ENCODE data around the gene RPL10A. TPM values are rescaled to one million over a fixed set of nuclear protein-coding genes. Genes with fewer than 3 reads are reported as not detected.

Gene RPL10A
- total RNA-seq, 4 donors from 2014 or later: 323 to 991 (median 649) TPM

DNA sequence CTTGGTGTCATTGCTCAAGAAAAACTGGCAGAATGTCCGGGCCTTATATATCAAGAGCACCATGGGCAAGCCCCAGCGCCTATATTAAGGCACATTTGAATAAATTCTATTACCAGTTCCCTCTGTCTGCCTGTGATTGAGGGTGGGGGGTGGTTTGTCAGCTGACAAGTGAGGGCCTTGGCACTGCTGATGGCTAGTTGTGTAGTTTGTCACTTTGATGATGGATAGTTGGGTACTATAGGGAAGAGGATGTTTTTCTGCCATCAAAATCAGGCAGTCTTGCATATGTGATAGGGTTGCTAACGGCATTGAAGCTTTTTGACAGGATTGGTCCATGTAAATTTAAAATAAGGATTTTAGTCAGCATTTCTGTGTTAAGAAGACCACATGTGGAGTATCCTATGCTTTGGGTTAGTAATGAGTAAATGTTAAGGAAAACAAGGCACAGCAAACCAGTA lies 2.5 kb downstream of the RPL10A start:
- H3K36me3 ChIP-seq: peaks cover 0 to 5% (median 0%) of the 10 kb centered on the region in 4 donors
- peak overlapping the region; percentile 43 to 95 (median 92) for H3K27ac ChIP-seq
- in situ Hi-C loops (cut with MboI; ENCODE audit: low pct_ligation_motif_present in 1 of 4, low pct_unique_long_range_greater_than_20kb in 1 of 4, low sequenced_read_pairs in 3 of 4) (no loop called here), intact Hi-C loops (cut with DNase I; ENCODE audit: low total_unique reads) (no loop called here)
- no peak for DNase-seq
- TF ChIP-seq POLR2A (IDR thresholded peaks at IDR 0.05) (no peak), EP300 (IDR thresholded peaks at IDR 0.05; ENCODE audit: low read depth) (no peak), POLR2AphosphoS5 (IDR thresholded peaks at IDR 0.05) (no peak)
- no peaks in the 10 kb centered on the region for H3K9me3 ChIP-seq
- no peak overlapping the region for H3K4me3 ChIP-seq
- no peaks in the 10 kb centered on the region for H3K27me3 ChIP-seq
- peaks cover 11 to 39% (median 25%) of the 10 kb centered on the region in 4 donors for H3K4me1 ChIP-seq
- WGBS, 2 donors (ENCODE audit: low coverage in 1 of 2): 41 to 60% methylated on average over 1 to 3 of the region's 3 CpGs

DNA sequence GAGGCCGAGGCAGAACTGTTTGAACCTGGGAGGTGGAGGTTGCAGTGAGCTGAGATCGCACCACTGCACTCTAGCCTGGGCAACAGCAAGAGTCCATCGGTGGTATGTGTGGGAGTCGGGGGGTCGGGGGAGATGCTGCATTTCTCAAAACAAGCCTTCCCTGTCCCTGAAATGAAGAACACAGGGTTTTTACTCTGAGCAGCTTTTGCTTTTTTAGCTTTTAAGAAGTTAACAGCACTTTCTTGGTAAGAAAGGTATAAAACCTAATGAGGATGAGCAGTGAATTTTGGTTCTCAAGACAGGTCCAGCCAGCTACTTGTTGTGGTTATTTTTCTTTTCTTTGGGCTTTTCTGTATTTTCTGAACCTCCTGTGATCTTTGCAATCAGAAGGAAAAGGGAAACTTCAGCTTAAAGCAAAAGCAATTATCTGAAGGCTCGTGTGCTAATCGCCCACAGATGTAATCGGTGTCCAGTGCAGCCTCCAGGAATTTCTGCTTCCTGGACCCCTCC lies 3.7 kb downstream of the RPL10A start:
- Histone ChIP-seq H3K27ac (peak overlapping the region; percentile 43 to 95 (median 92)), H3K27me3 (no peaks in the 10 kb centered on the region), H3K9me3 (no peaks in the 10 kb centered on the region), H3K36me3 (peaks cover 0 to 5% (median 0%) of the 10 kb centered on the region in 4 donors), H3K4me1 (peaks cover 11 to 39% (median 25%) of the 10 kb centered on the region in 4 donors), H3K4me3 (no peak overlapping the region)
- intact Hi-C loops (cut with DNase I; ENCODE audit: low total_unique reads) (no loop called here), in situ Hi-C loops (cut with MboI; ENCODE audit: low pct_ligation_motif_present in 1 of 4, low pct_unique_long_range_greater_than_20kb in 1 of 4, low sequenced_read_pairs in 3 of 4) (no loop called here)
- no peak for DNase-seq
- WGBS, 2 donors (ENCODE audit: low coverage in 1 of 2): 38 to 54% methylated on average over 3 to 8 of the region's 8 CpGs
- TF ChIP-seq POLR2AphosphoS5 (IDR thresholded peaks at IDR 0.05) (no peak), EP300 (IDR thresholded peaks at IDR 0.05; ENCODE audit: low read depth) (no peak), POLR2A (IDR thresholded peaks at IDR 0.05) (no peak)
- TF ChIP-seq, protein P1, sequence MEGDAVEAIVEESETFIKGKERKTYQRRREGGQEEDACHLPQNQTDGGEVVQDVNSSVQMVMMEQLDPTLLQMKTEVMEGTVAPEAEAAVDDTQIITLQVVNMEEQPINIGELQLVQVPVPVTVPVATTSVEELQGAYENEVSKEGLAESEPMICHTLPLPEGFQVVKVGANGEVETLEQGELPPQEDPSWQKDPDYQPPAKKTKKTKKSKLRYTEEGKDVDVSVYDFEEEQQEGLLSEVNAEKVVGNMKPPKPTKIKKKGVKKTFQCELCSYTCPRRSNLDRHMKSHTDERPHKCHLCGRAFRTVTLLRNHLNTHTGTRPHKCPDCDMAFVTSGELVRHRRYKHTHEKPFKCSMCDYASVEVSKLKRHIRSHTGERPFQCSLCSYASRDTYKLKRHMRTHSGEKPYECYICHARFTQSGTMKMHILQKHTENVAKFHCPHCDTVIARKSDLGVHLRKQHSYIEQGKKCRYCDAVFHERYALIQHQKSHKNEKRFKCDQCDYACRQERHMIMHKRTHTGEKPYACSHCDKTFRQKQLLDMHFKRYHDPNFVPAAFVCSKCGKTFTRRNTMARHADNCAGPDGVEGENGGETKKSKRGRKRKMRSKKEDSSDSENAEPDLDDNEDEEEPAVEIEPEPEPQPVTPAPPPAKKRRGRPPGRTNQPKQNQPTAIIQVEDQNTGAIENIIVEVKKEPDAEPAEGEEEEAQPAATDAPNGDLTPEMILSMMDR (IDR thresholded peaks at IDR 0.05): no peak

DNA sequence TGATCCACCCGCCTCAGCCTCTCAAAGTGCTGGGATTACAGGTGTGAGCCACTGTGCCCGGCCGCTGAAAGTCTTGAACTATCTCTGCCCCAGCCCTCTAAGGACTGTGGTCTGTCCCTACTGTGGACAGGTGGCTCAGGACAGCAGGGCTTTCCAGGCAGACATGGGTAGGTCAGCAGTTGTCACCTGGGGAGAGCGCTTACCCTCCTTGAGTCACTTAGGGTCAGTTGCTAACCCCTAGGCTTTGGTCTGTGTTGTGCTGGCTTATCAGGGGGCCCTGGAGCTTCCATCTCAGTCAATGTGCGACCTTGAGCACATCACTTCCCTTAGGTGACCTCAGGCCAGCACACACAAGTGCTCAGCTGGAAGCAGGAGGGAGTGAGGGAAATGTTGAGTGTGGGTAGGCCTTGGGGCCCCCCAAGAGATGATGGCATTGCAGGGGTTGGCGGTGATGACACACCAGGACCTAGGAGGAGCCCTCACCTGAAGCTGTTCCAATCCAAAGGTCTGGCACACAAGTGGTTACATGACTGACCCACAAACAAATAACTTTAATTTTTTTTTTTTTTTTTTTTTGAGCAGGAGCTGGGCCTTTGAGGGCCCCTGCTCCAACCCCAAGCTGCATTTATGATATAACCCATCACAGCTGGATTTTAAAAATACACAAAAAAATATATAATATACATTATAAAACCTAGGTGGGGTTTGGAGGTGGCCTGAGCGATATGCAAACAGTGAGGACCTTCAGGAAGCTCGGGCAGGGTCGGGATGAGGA lies 5.1 kb downstream of the RPL10A start:
- no peaks in the 10 kb centered on the region for H3K27me3 ChIP-seq
- H3K36me3 ChIP-seq: peaks cover 0 to 10% (median 0%) of the 10 kb centered on the region in 4 donors
- WGBS, 2 donors (ENCODE audit: low coverage in 1 of 2): 62 to 82% methylated on average over 3 to 9 of the region's 9 CpGs
- in situ Hi-C loops (cut with MboI; ENCODE audit: low pct_ligation_motif_present in 1 of 4, low pct_unique_long_range_greater_than_20kb in 1 of 4, low sequenced_read_pairs in 3 of 4): no loop called here
- no peak overlapping the region for H3K4me3 ChIP-seq
- peak overlapping the region in 2 of 4 donors; percentile 90 to 93 for H3K27ac ChIP-seq
- peaks cover 11 to 33% (median 25%) of the 10 kb centered on the region in 4 donors for H3K4me1 ChIP-seq
- H3K9me3 ChIP-seq: no peaks in the 10 kb centered on the region
- TF ChIP-seq EP300 (IDR thresholded peaks at IDR 0.05; ENCODE audit: low read depth) (no peak), POLR2A (IDR thresholded peaks at IDR 0.05) (no peak), POLR2AphosphoS5 (IDR thresholded peaks at IDR 0.05) (no peak)
- TF ChIP-seq, protein P1 (IDR thresholded peaks at IDR 0.05): no peak
- DNase-seq: no peak
- intact Hi-C loops (cut with DNase I; ENCODE audit: low total_unique reads): no loop called here

DNA sequence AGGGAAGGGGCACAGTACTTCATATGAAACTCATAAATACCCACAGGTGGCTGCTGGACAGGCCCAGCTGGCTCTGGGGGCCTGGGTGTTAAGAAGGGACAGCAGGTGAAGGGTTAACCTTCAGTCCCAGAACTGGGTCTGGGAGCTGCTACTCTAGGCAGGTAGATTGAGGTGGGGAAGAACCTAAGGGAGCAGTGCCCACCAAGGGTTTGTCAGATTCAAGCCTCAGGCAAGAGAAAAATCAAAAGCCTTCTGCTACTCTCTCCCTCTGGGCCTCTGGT lies 5.6 kb downstream of the RPL10A start:
- intact Hi-C loops (cut with DNase I; ENCODE audit: low total_unique reads) (no loop called here), in situ Hi-C loops (cut with MboI; ENCODE audit: low pct_ligation_motif_present in 1 of 4, low pct_unique_long_range_greater_than_20kb in 1 of 4, low sequenced_read_pairs in 3 of 4) (no loop called here)
- Histone ChIP-seq H3K27ac (peak overlapping the region in 1 of 4 donors; percentile 41), H3K36me3 (peaks cover 0 to 10% (median 0%) of the 10 kb centered on the region in 4 donors), H3K4me3 (no peak overlapping the region), H3K9me3 (no peaks in the 10 kb centered on the region), H3K4me1 (peaks cover 11 to 33% (median 25%) of the 10 kb centered on the region in 4 donors), H3K27me3 (no peaks in the 10 kb centered on the region)
- TF ChIP-seq POLR2A (IDR thresholded peaks at IDR 0.05) (no peak), EP300 (IDR thresholded peaks at IDR 0.05; ENCODE audit: low read depth) (no peak), POLR2AphosphoS5 (IDR thresholded peaks at IDR 0.05) (no peak)
- TF ChIP-seq, protein P1 (IDR thresholded peaks at IDR 0.05): no peak
- no peak for DNase-seq

Measured in transverse colon (tissue), 4 donors.